ENCODE results near the gene MYO1D. TPM values are rescaled to one million over a fixed set of nuclear protein-coding genes. Genes with fewer than 3 reads are reported as not detected.
"Not testable (repeated sequence)": the region's sequence is repeated elsewhere in the genome, so short reads cannot be mapped to it uniquely, and the experiment has no call there.

MYO1D gene
- 10 to 100 TPM; 27.1 to 29.8 (median 27.4) TPM for polyA plus RNA-seq (ENCODE audit: insufficient read length in 3 of 3)
- long read RNA-seq, donor 1, result 0 reads
- long read RNA-seq, donor 2, full-length matches to known transcripts, result 3 of 3 reads
- long read RNA-seq, donor 2, partial matches to known transcripts, result 0 of 3 reads
- long read RNA-seq, donor 2, other reads (novel, unspliced or antisense), result 0 of 3 reads
- long read RNA-seq, donor 3, full-length matches to known transcripts, result 9 of 9 reads
- long read RNA-seq, donor 3, partial matches to known transcripts, result 0 of 9 reads
- long read RNA-seq, donor 3, other reads (novel, unspliced or antisense), result 0 of 9 reads
- long read RNA-seq, donor 4, result 0 reads
- long read RNA-seq, donor 5, result 0 reads
- long read RNA-seq, donor 6, full-length matches to known transcripts, result 1 of 1 reads
- long read RNA-seq, donor 6, partial matches to known transcripts, result 0 of 1 reads
- long read RNA-seq, donor 6, other reads (novel, unspliced or antisense), result 0 of 1 reads
- long read RNA-seq, donor 7, full-length matches to known transcripts, result 3 of 28 reads
- long read RNA-seq, donor 7, partial matches to known transcripts, result 25 of 28 reads
- long read RNA-seq, donor 7, other reads (novel, unspliced or antisense), result 0 of 28 reads
- long read RNA-seq, donor 8, result 0 reads
- long read RNA-seq, donor 9, full-length matches to known transcripts, result 1 of 1 reads
- long read RNA-seq, donor 9, partial matches to known transcripts, result 0 of 1 reads
- long read RNA-seq, donor 9, other reads (novel, unspliced or antisense), result 0 of 1 reads
- long read RNA-seq, donor 10, full-length matches to known transcripts, result 5 of 5 reads
- long read RNA-seq, donor 10, partial matches to known transcripts, result 0 of 5 reads
- long read RNA-seq, donor 10, other reads (novel, unspliced or antisense), result 0 of 5 reads
- long read RNA-seq, donor 11, full-length matches to known transcripts, result 4 of 4 reads
- long read RNA-seq, donor 11, partial matches to known transcripts, result 0 of 4 reads
- long read RNA-seq, donor 11, other reads (novel, unspliced or antisense), result 0 of 4 reads
- long read RNA-seq, donor 12, result 0 reads
- long read RNA-seq, donor 13, result 0 reads
- long read RNA-seq, donor 14, full-length matches to known transcripts, result 4 of 4 reads
- long read RNA-seq, donor 14, partial matches to known transcripts, result 0 of 4 reads
- long read RNA-seq, donor 14, other reads (novel, unspliced or antisense), result 0 of 4 reads
- long read RNA-seq, donor 15, partial matches to known transcripts, result 0 of 2 reads
- long read RNA-seq, donor 15, other reads (novel, unspliced or antisense), result 0 of 2 reads
- long read RNA-seq, donor 16, full-length matches to known transcripts, result 8 of 8 reads
- long read RNA-seq, donor 16, partial matches to known transcripts, result 0 of 8 reads
- long read RNA-seq, donor 16, other reads (novel, unspliced or antisense), result 0 of 8 reads

GRCh38 chr17:32876417-32877163 is at the start of gene MYO1D:
Gene MYO1D, minus strand, starts transcription at chr17:32877124. Its CDS starts 252 bp downstream, at chr17:32876872.
- DNase-seq (ENCODE audit: extremely low read depth in 1 of 11, low read depth in 9 of 11, low spot score in 4 of 11), result peak in 6 of 11 donors; percentile 20 to 52 (median 44)

- no peak for DNase-seq (ENCODE audit: extremely low read depth in 1 of 11, low read depth in 9 of 11, low spot score in 4 of 11)
Observed at GRCh38 chr17:32926183-32926582, 49.3 kb upstream of the MYO1D start.

- not testable (repeated sequence) for DNase-seq (ENCODE audit: extremely low read depth in 1 of 11, low read depth in 9 of 11, low spot score in 4 of 11)
Observed at GRCh38 chr17:32923905-32924304, 47.0 kb upstream of the MYO1D start.

- DNase-seq (ENCODE audit: extremely low read depth in 1 of 11, low read depth in 9 of 11, low spot score in 4 of 11), result no peak
Observed at GRCh38 chr17:32921017-32921416, 44.1 kb upstream of the MYO1D start.

GRCh38 chr17:32920293-32920692 is 43.4 kb upstream of the MYO1D start:
- no peak for DNase-seq (ENCODE audit: extremely low read depth in 1 of 11, low read depth in 9 of 11, low spot score in 4 of 11)

GRCh38 chr17:32919876-32920275 is 43.0 kb upstream of the MYO1D start:
- DNase-seq (ENCODE audit: extremely low read depth in 1 of 11, low read depth in 9 of 11, low spot score in 4 of 11), result not testable (repeated sequence)

GRCh38 chr17:32917842-32918241 is 40.9 kb upstream of the MYO1D start:
- no peak for DNase-seq (ENCODE audit: extremely low read depth in 1 of 11, low read depth in 9 of 11, low spot score in 4 of 11)

GRCh38 chr17:32917081-32917480 is 40.2 kb upstream of the MYO1D start:
- no peak for DNase-seq (ENCODE audit: extremely low read depth in 1 of 11, low read depth in 9 of 11, low spot score in 4 of 11)

- DNase-seq (ENCODE audit: extremely low read depth in 1 of 11, low read depth in 9 of 11, low spot score in 4 of 11), result no peak
Observed at GRCh38 chr17:32916134-32916533, 39.2 kb upstream of the MYO1D start.

GRCh38 chr17:32915245-32915644 is 38.3 kb upstream of the MYO1D start:
- DNase-seq (ENCODE audit: extremely low read depth in 1 of 11, low read depth in 9 of 11, low spot score in 4 of 11), result no peak

GRCh38 chr17:32914181-32914580 is 37.3 kb upstream of the MYO1D start:
- no peak for DNase-seq (ENCODE audit: extremely low read depth in 1 of 11, low read depth in 9 of 11, low spot score in 4 of 11)

GRCh38 chr17:32913593-32913992 is 36.7 kb upstream of the MYO1D start:
- no peak for DNase-seq (ENCODE audit: extremely low read depth in 1 of 11, low read depth in 9 of 11, low spot score in 4 of 11)

GRCh38 chr17:32912218-32912897 is 35.4 kb upstream of the MYO1D start:
- peak in 6 of 11 donors; percentile 41 to 70 (median 44) for DNase-seq (ENCODE audit: extremely low read depth in 1 of 11, low read depth in 9 of 11, low spot score in 4 of 11)

GRCh38 chr17:32910769-32911168 is 33.8 kb upstream of the MYO1D start:
- no peak for DNase-seq (ENCODE audit: extremely low read depth in 1 of 11, low read depth in 9 of 11, low spot score in 4 of 11)

GRCh38 chr17:32909787-32910369 is 33.0 kb upstream of the MYO1D start:
- peak in 8 of 11 donors; percentile 57 to 88 (median 68) for DNase-seq (ENCODE audit: extremely low read depth in 1 of 11, low read depth in 9 of 11, low spot score in 4 of 11)

GRCh38 chr17:32907583-32907982 is 30.7 kb upstream of the MYO1D start:
- DNase-seq (ENCODE audit: extremely low read depth in 1 of 11, low read depth in 9 of 11, low spot score in 4 of 11), result no peak

GRCh38 chr17:32904891-32905290 is 28.0 kb upstream of the MYO1D start:
- DNase-seq (ENCODE audit: extremely low read depth in 1 of 11, low read depth in 9 of 11, low spot score in 4 of 11), result no peak
